Ovary (tissue), 3 donors: ENCODE measurements around the gene PLCL1.

Experiments
- EP300 ChIP-seq: sonication (generic); formaldehyde crosslinking; IDR thresholded peaks from one replicate; pipeline ENCODE4 v1.6.1; 2017; ENCODE audit warnings: antibody characterized with exemption
- TF ChIP-seq, protein P1 (sequence below), 3 donors: fragments of 450-650 bp in 2 of 3; fragments of 200-600 bp in 1 of 3; IDR thresholded peaks; one replicate each; pipeline versions ENCODE4 v1.5.1 to v1.8.0; 2016 to 2022; ENCODE audit warnings: antibody characterized with exemption in 3 of 3, mild to moderate bottlenecking in 1 of 3
- donor health status: DM: no; HTN: no; CAD: no.

DNA sequence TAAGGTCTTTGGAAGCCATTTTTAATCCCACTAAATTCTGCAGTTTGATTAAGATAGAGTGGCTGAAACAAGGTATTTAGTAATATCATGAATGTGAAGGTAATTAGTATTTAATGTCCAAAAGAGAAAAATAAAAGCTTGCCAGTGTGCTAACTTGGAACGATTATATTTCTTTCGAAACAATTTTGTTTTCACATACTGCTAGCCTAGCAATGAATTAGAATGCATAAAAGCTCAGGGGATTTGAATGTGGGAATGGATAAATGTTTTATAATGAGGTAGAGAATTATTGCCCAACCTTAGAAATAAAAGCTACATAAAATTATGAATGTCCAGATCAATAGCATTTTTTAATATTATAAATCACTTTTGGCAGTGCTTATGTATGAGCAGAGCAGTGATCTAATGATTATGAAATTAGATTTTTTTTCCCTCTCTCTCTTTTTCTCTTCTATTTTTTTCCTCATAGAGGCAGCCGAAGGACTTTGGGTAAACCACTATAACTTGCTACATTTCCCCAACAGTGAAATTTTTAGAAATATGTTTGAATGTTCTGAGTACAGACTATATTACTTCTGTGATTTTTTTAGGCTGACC, 75.5 kb downstream of the PLCL1 start:
- TF ChIP-seq, protein P1, sequence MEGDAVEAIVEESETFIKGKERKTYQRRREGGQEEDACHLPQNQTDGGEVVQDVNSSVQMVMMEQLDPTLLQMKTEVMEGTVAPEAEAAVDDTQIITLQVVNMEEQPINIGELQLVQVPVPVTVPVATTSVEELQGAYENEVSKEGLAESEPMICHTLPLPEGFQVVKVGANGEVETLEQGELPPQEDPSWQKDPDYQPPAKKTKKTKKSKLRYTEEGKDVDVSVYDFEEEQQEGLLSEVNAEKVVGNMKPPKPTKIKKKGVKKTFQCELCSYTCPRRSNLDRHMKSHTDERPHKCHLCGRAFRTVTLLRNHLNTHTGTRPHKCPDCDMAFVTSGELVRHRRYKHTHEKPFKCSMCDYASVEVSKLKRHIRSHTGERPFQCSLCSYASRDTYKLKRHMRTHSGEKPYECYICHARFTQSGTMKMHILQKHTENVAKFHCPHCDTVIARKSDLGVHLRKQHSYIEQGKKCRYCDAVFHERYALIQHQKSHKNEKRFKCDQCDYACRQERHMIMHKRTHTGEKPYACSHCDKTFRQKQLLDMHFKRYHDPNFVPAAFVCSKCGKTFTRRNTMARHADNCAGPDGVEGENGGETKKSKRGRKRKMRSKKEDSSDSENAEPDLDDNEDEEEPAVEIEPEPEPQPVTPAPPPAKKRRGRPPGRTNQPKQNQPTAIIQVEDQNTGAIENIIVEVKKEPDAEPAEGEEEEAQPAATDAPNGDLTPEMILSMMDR (IDR thresholded peaks at IDR 0.05) = no peak
- TF ChIP-seq EP300 = no peak
